H1 (cell line): Measurements from ENCODE around the gene RABGGTA. TPM values are rescaled to one million over a fixed set of nuclear protein-coding genes. Genes with fewer than 3 reads are reported as not detected.

Experiments
- POLR2AphosphoS5 ChIP-seq: IDR thresholded peaks from 2 replicates; pipeline ENCODE4 v1.6.1; 2011; ENCODE audit warnings: low read depth, low read length
- polyA plus RNA-seq, 7 experiments: library from polyadenylated mRNA; depleted of rRNA in 3 of 7; stranded (reverse) in 5 of 7; unstranded in 2 of 7; fragments of >200 nt in 5 of 7; fragments of 200-250 nt in 2 of 7; gene quantifications; 1 replicate in 5 of 7; 2 replicates in 1 of 7; 4 replicates in 1 of 7; pipeline versions ENCODE4 v1.2.1 to v1.2.3, GENCODE V29; 2011 to 2013; ENCODE audit warnings: missing spikeins in 2 of 7, mixed read lengths in 2 of 7
- total RNA-seq: library from RNA; stranded (reverse); fragmentation: NEBNext Ultra II Directional; extraction: Animal tissue kit (Norgen Biotek cat#: 25700); gene quantifications from 2 replicates; pipeline ENCODE4 v1.2.1, GENCODE V29; 2021

RABGGTA gene
- total and polyA plus RNA-seq, 2 of the 8 experiments (the other 6 are each of a cell fraction or from before 2014, with no cell fraction given) = 16.0 to 49.8 TPM

- peak; percentile 57; the same call in 1 of the 2 replicates for TF ChIP-seq POLR2AphosphoS5
Measured at GRCh38 chr14:24232645-24233537, 38.5 kb downstream of the RABGGTA start, which contains the start of gene GMPR2 (continued).
